AG09309 (cell line): ENCODE measurements around the gene B4GALT5.

ENCODE experiments used
- DNase-seq: peaks from one replicate; pipeline ENCODE4 v3.0.0-alpha.2; 2010; ENCODE audit warnings: low read depth
- H3K4me3 ChIP-seq: 2 replicates; pipeline ENCODE4 v1.5.1; 2011; ENCODE audit warnings: mild to moderate bottlenecking, low read depth, low read length, moderate library complexity; ENCODE audit not compliant: control insufficient read depth
- CTCF ChIP-seq: IDR thresholded peaks from 2 replicates; pipeline ENCODE4 v1.5.1; 2011; ENCODE audit warnings: mild to moderate bottlenecking, low read depth, low read length, inconsistent platforms; ENCODE audit not compliant: insufficient read depth, control insufficient read depth; ENCODE audit errors: missing control alignments

B4GALT5 gene

GRCh38 chr20:49682278-49682677 lies 31.4 kb downstream of the B4GALT5 start:
- H3K4me3 ChIP-seq: no peak overlapping the region
- TF ChIP-seq CTCF: no peak
- DNase-seq: no peak

- DNase-seq: no peak
- no peak overlapping the region for H3K4me3 ChIP-seq
- TF ChIP-seq CTCF: no peak
These were observed 31.8 kb downstream of the B4GALT5 start for GRCh38 chr20:49681850-49682216.

- no peak for TF ChIP-seq CTCF
- no peak for DNase-seq
- H3K4me3 ChIP-seq: no peak overlapping the region
These were observed 33.2 kb downstream of the B4GALT5 start for GRCh38 chr20:49680484-49680883.

GRCh38 chr20:49679634-49680033 lies 34.0 kb downstream of the B4GALT5 start:
- H3K4me3 ChIP-seq: no peak overlapping the region
- no peak for TF ChIP-seq CTCF
- DNase-seq: no peak

- TF ChIP-seq CTCF: no peak
- H3K4me3 ChIP-seq: no peak overlapping the region
- DNase-seq: no peak
These were observed 35.6 kb downstream of the B4GALT5 start for GRCh38 chr20:49677777-49678758.

GRCh38 chr20:49676581-49677291 lies 36.9 kb downstream of the B4GALT5 start:
- H3K4me3 ChIP-seq: no peak overlapping the region
- no peak for TF ChIP-seq CTCF
- DNase-seq: no peak
